T-helper 17 cell (primary cell): ENCODE measurements around the gene GPR150. TPM values are rescaled to one million over a fixed set of nuclear protein-coding genes. Genes with fewer than 3 reads are reported as not detected.
"Not testable (repeated sequence)": the region's sequence is repeated elsewhere in the genome, so short reads cannot be mapped to it uniquely, and the experiment has no call there.

Experiments used
- ATAC-seq: fragments of 150-1000 bp; cut with Tn5 transposase; 2 replicates; pipeline ENCODE4 v1.10.0; 2021; ENCODE audit warnings: mild to moderate bottlenecking, moderate library complexity
- DNase-seq, 3 donors: peaks; one replicate each; pipeline versions ENCODE4 v3.0.0 to v3.0.0-alpha.2; 2020 to 2021
- H3K9me3 ChIP-seq: one replicate; pipeline ENCODE4 v1.7.0; 2013; ENCODE audit warnings: low read length, mild to moderate bottlenecking; ENCODE audit not compliant: control insufficient read depth, poor library complexity, severe bottlenecking
- H3K27ac Mint-ChIP-seq: one replicate; pipeline ENCODE4 v1.8.0; 2022; ENCODE audit warnings: mild to moderate bottlenecking, moderate library complexity, mixed read lengths
- H3K27me3 Mint-ChIP-seq: one replicate; pipeline ENCODE4 v1.8.0; 2022; ENCODE audit warnings: mixed read lengths
- H3K36me3 Mint-ChIP-seq: one replicate; pipeline ENCODE4 v1.8.0; 2022; ENCODE audit warnings: low read depth, mixed read lengths
- H3K4me1 Mint-ChIP-seq: one replicate; pipeline ENCODE4 v1.8.0; 2022; ENCODE audit warnings: mild to moderate bottlenecking, mixed read lengths
- H3K4me3 Mint-ChIP-seq: one replicate; pipeline ENCODE4 v1.8.0; 2022; ENCODE audit warnings: mild to moderate bottlenecking, moderate library complexity, mixed read lengths
- total RNA-seq, 4 donors: library from RNA in 2 of 4; stranded (reverse) in 2 of 4; gene quantifications; one replicate each; pipeline ENCODE4 v1.2.3 and lab custom pipeline; 2022 to 2026

Gene GPR150
- total RNA-seq, 2 donors from 2014 or later = 1.8 to 2.5 TPM

DNA sequence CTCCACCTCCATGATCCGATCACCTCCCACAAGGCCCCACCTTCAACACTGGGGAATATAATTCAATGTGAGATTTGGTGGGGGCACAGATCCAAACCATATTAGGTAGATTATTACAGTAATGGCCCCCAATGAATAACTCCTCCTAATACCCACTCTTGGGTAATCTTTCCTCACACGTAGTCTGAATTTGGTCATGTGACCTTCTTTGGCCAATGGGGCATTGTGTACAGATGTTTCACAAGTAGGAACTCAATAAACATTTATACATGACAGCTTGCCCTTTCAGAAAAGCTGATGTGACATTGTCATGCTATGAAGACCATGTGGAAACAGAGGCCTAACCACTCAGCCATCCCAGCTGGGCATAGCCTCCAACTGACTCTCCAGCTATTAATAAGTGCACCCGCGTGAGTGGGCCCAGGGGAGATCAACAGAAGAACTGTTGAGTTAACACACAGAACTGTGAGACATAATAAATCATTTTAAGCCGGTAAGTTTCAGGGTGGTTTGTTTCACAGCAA, 10.6 kb downstream of the GPR150 start:
- ATAC-seq (no peak), DNase-seq (no peak)
- Mint-ChIP-seq H3K4me3 (no peak overlapping the region), H3K27me3 (no peaks in the 10 kb centered on the region), H3K36me3 (no peaks in the 10 kb centered on the region), H3K4me1 (peaks cover 18% of the 10 kb centered on the region), H3K27ac (peak overlapping the region; percentile 89)
- H3K9me3 ChIP-seq = no peaks in the 10 kb centered on the region

DNA sequence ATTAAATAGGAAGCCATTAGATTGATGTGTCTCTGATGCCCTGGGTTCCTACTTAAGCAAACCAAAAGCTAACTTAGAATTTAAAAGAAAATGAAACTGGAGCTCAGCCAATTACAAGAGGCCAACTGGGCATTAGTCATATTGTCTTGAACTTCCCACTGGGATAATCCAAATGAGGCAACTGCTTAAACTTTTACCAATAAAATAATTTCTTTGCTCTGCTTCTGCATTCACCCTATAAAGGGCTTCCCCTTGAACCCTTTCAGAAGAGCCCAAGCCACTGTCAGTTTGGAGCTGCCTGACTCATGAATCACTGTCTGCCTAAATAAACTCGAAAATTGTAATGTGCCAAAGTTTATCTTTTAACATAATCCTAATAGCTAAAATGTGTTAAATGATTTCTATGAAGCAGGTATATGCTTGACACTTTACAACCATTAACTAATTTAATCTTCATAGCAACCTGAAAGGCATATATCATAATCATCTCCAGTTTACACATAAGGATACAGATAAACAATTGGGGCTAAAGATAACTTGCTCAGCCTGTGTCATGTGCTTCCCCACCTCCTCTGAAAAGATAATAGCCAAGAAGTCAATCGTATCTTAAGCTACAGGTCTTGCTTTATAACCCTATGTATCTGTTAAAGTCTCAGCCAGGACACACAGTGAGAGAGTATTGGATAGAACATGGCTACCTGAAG, 11.5 kb downstream of the GPR150 start:
- peaks cover 17% of the 10 kb centered on the region for H3K4me1 Mint-ChIP-seq
- peaks cover 2% of the 10 kb centered on the region for H3K27me3 Mint-ChIP-seq
- H3K36me3 Mint-ChIP-seq = no peaks in the 10 kb centered on the region
- H3K27ac Mint-ChIP-seq = peak overlapping the region; percentile 89
- no peak for DNase-seq
- H3K4me3 Mint-ChIP-seq = peak overlapping the region; percentile 56
- H3K9me3 ChIP-seq = no peaks in the 10 kb centered on the region
- ATAC-seq = peak; percentile 1

DNA sequence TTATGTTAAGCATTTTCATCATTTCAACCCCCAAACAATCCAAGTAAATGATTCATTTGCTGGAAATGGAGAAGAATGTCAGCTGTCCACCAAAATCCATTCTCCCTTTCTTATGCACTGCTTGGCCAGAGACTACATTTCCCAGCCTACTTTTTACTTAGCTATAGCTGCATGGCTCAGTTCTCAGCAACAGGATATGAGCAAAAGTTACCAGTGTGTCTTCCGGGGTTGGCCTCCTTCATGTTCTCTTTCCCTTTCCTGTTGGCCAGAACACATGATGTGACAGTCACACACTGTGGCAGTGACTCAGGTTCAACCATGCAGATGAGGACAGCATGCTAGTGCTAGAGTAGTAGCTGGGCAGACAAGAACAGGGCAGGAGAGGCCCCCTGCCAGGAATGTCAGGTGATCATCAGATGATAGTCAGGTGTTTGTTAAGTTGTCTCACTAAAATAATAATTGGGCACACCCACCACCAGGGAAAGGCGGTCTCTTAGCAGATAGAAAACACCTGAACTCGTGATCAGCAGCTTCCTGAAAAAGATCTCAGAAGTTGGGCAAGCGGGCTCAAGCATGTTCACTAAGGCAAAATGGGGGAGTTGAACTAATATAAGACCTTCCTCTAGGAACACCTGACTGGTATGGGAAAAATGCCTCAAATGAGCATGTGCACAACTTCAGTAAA, 12.2 kb downstream of the GPR150 start:
- peaks cover 5% of the 10 kb centered on the region for H3K27me3 Mint-ChIP-seq
- peak overlapping the region; percentile 56 for H3K4me3 Mint-ChIP-seq
- no peaks in the 10 kb centered on the region for H3K36me3 Mint-ChIP-seq
- no peaks in the 10 kb centered on the region for H3K9me3 ChIP-seq
- peak overlapping the region; percentile 89 for H3K27ac Mint-ChIP-seq
- DNase-seq (peak; percentile 31 to 58 (median 49)), ATAC-seq (peak; percentile 99)
- peaks cover 17% of the 10 kb centered on the region for H3K4me1 Mint-ChIP-seq

DNA sequence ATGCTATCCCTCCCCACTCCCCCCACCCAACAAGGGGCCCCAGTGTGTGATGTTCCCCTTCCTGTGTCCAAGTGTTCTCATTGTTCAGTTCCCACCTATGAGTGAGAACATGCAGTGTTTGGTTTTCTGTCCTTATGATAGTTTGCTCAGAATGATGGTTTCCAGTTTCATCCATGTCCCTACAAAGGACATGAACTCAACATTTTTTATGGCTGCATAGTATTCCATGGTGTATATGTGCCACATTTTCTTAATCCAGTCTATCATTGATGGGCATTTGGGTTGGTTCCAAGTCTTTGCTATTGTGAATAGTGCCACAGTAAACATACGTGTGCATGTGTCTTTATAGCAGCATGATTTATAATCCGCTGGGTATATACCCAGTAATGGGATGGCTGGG, 13.1 kb downstream of the GPR150 start:
- H3K27me3 Mint-ChIP-seq, DNase-seq, H3K4me3 Mint-ChIP-seq, H3K36me3 Mint-ChIP-seq, H3K9me3 ChIP-seq, ATAC-seq: not testable (repeated sequence)
- Mint-ChIP-seq H3K4me1 (peaks cover 17% of the 10 kb centered on the region), H3K27ac (peak overlapping the region; percentile 89)

DNA sequence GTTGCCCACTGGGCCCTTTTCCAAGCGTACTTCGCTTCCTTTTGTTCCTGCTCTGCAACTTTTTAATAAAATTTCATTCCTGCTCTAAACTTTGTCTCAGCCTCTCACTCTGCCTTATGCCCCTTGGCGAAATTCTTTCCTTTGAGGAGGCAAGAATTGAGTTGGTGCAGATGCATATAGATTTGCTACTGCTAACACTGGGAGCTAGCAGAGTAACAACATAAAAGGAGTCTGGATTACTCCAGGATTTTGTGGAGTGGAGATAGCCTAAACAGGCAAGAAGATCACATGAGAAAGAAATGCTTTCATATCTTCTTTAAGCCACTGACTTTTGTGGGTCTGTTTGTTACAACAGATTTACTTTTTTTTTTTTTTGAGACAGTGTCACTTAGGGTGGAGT, 13.8 kb downstream of the GPR150 start:
- H3K4me3 Mint-ChIP-seq = no peak overlapping the region
- no peaks in the 10 kb centered on the region for H3K9me3 ChIP-seq
- no peak overlapping the region for H3K27ac Mint-ChIP-seq
- ATAC-seq = no peak
- H3K36me3 Mint-ChIP-seq = peaks cover 2% of the 10 kb centered on the region
- DNase-seq = no peak
- peaks cover 10% of the 10 kb centered on the region for H3K27me3 Mint-ChIP-seq
- H3K4me1 Mint-ChIP-seq = peaks cover 21% of the 10 kb centered on the region

DNA sequence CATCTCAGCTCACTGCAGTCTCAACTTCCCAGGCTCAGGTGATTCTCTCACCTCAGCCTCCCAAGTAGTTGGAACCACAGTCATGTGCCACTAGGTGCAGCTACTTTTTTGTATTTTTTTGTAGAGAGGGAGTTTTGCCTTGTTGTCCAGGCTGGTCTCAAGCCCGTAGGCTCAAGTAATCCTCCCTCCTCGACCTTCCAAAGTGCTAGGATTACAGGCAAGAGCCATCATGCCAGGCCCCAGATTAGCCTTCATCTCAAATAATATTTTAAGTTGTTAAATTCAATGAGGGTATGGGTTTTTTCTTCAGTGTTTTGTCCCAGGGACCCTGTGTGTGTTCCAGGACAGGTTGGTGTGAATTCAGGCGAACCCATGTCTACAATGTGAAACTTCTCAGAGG, 14.2 kb downstream of the GPR150 start:
- Mint-ChIP-seq H3K27ac (no peak overlapping the region), H3K4me1 (peaks cover 21% of the 10 kb centered on the region), H3K36me3 (peaks cover 2% of the 10 kb centered on the region), H3K27me3 (peaks cover 14% of the 10 kb centered on the region), H3K4me3 (no peak overlapping the region)
- DNase-seq = no peak
- ATAC-seq = no peak
- H3K9me3 ChIP-seq = no peaks in the 10 kb centered on the region

DNA sequence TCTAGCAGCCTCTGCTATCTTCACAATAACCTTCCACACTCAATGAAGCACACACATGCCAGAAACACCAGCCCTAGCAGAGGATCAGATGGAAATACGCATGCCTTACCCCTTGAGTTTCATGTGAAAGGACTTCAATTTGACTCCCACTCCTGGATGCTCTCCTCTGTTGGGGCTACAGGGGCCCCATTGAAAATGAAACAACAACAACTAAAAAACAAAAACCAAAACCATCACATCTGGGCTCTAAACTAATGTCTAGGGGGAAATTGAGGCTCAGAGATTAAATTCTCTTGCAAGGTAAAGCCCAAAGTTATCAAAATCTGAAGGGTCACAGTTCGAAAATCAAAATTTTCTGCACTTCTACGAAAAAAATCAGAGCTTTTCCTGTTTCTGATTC, 18.7 kb downstream of the GPR150 start:
- ATAC-seq = no peak
- no peak overlapping the region for H3K27ac Mint-ChIP-seq
- DNase-seq = no peak

DNA sequence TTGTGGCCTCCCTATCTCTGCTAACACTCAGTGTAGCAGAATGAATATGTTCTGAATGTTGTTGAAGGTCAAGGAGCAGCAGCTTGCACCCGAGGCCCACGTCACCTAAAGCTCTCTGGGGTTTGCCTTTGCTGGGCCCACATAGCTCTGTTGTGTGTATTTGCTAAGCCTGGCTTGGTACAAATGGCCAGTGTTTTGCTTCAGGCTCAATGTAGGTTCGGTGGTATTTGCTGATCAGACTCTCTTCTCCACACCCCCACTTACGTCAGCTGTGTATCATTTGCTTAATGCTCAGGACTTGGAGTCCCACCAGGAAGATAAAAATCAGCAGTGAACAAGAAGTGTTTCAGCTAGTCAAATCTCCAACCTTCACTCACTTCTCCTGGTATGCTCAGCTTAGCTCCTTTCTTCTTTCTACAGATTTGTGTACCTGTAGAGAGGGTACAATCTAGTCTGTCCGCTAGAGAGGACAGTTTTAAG, 21.9 kb downstream of the GPR150 start:
- Mint-ChIP-seq H3K4me3 (no peak overlapping the region), H3K27ac (no peak overlapping the region), H3K4me1 (peaks cover 17% of the 10 kb centered on the region), H3K36me3 (peaks cover 2% of the 10 kb centered on the region), H3K27me3 (peaks cover 11% of the 10 kb centered on the region)
- no peak for DNase-seq
- ATAC-seq = no peak
- H3K9me3 ChIP-seq = no peaks in the 10 kb centered on the region

More for the DNA sequence above, 18.7 kb downstream of the GPR150 start:
- H3K4me1 Mint-ChIP-seq = peaks cover 4% of the 10 kb centered on the region
- H3K27me3 Mint-ChIP-seq = peaks cover 16% of the 10 kb centered on the region
- H3K4me3 Mint-ChIP-seq = no peak overlapping the region
- H3K9me3 ChIP-seq = no peaks in the 10 kb centered on the region
- peaks cover 2% of the 10 kb centered on the region for H3K36me3 Mint-ChIP-seq

DNA sequence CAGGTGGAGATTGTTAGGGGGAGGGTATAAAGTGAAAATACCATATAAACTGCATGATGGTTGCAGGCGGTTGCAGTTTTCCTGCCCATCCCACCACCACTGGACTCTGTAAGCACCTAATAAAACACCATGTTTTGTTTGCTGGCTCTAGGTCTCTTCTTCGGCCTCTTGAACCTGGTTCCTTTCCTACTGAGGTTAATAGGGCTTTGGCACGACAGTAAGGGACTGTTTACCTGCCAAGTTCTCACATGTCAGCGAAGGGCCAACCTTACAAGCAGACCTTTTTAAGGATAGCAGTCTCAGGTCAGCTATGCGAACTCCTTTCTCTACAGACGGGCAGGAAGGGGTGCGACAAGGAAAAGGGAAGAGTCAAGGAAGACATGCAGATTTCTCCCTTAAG, 23.3 kb downstream of the GPR150 start:
- Mint-ChIP-seq H3K4me1 (peaks cover 17% of the 10 kb centered on the region), H3K36me3 (peaks cover 2% of the 10 kb centered on the region), H3K27me3 (peaks cover 11% of the 10 kb centered on the region), H3K27ac (peak overlapping the region; percentile 27), H3K4me3 (no peak overlapping the region)
- ATAC-seq = no peak
- no peak for DNase-seq
- H3K9me3 ChIP-seq = no peaks in the 10 kb centered on the region

DNA sequence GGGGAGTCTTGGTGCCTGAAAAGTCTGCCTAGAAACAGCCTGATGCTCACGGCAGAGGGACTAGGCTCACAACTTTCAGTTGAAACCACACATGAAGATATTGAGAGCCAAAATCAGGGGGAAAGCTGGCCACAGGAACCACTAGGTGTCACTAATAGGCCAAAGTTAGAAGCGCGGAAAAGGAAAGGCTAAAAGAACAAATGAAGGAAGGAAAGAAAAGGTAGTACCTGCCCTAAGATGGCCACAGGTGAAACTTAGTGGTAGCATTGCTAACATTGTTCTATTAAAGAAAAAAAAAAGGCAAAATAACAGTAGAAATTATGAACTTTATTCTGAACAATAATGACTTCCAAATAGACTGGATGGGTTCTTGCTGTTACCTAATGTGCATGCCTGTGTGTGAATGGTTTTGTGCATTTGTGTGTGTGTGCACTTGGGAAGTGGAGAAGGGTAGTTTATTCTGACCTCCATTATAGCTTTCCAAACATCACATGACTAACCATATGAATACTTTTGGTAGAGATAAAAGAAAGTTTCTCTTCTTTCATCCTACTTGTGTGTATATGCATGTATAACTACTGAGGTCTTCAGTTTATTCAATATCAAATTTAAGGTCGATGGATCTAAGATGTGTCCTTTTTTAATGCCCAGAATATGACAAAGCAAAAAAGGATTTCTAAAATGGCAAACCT, 24.6 kb downstream of the GPR150 start:
- H3K36me3 Mint-ChIP-seq = no peaks in the 10 kb centered on the region
- DNase-seq (peak in 1 of 3 donors; percentile 7), ATAC-seq (peak; percentile 22)
- no peak overlapping the region for H3K4me3 Mint-ChIP-seq
- H3K27me3 Mint-ChIP-seq = no peaks in the 10 kb centered on the region
- no peaks in the 10 kb centered on the region for H3K9me3 ChIP-seq
- peaks cover 16% of the 10 kb centered on the region for H3K4me1 Mint-ChIP-seq
- H3K27ac Mint-ChIP-seq = peak overlapping the region; percentile 77

DNA sequence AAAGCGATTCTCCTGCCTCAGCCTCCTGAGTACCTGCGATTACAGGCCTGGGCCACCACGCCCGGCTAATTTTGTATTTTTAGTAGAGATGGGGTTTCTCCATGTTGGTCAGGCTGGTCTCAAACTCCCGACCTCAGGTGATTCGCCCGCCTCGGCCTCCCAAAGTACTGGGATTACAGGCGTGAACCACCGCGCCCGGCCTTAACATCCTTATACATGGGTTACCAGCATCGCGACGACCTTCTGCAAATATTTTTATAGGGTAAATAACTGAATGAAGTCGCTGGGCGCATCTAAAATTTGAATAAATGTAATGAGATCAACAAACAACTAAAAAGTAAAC, 26.3 kb downstream of the GPR150 start:
- H3K27me3 Mint-ChIP-seq, H3K9me3 ChIP-seq, H3K36me3 Mint-ChIP-seq, ATAC-seq, DNase-seq: not testable (repeated sequence)
- Mint-ChIP-seq H3K27ac (peak overlapping the region; percentile 68), H3K4me3 (peak overlapping the region; percentile 85), H3K4me1 (peaks cover 23% of the 10 kb centered on the region)

DNA sequence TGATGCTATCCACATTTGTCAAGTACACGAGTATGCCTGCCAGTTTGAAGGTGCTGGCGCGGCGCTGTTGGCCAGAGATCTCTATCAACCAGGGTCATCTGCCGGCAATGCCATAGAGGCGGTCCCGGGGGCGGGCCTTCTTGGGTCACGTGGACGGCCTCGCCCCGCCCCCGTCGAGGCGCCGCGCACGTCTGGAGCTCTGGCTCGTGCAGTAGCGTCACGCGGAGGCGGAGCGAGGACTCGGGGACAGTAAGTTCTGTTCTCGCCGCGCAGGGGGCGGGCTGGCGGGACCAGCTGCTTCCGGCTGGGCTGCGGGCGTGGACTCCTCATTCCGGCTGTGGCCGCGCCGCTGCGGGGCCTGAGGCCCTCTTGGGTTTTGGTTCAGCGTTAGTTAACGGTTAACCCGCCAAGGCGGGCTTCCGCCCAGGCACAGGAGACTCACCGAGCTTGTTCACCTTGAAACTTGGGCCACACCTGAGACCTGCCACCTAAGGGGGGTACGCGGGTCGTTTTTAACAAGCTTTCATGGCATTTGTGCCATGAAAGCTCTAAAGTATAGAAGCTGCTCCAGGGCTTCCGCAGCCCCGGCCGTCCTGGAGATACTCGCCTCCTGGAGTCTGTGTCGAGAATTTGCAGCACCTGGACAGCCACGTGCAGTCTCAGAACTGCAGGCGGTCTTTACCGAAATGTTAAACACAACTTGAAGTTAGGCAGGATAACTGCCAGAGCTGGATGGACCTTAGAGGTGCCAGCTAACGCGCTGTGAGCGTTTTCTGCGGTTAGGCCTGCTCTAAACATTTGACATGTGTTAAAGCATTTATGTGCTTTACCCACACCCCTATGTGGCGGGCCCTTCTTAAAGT, 26.9 kb downstream of the GPR150 start, which contains the start of gene RFESD:
RFESD (plus strand) TSS at position 209 of the 863 bp plus-strand sequence. CDS start 5,495 bp downstream, outside the sequence.
- H3K36me3 Mint-ChIP-seq = peaks cover 6% of the 10 kb centered on the region
- DNase-seq = peak; percentile 87 to 89 (median 88)
- ATAC-seq = peak; percentile 95
- no peaks in the 10 kb centered on the region for H3K9me3 ChIP-seq
- peak within 1 kb of the TSS; percentile 85 for H3K4me3 Mint-ChIP-seq
- H3K27ac Mint-ChIP-seq = peak within 1 kb of the TSS; percentile 68
- peaks cover 23% of the 10 kb centered on the region for H3K4me1 Mint-ChIP-seq
- H3K27me3 Mint-ChIP-seq = no peaks in the 10 kb centered on the region
